ENCODE results near the gene MARF1.

DNA sequence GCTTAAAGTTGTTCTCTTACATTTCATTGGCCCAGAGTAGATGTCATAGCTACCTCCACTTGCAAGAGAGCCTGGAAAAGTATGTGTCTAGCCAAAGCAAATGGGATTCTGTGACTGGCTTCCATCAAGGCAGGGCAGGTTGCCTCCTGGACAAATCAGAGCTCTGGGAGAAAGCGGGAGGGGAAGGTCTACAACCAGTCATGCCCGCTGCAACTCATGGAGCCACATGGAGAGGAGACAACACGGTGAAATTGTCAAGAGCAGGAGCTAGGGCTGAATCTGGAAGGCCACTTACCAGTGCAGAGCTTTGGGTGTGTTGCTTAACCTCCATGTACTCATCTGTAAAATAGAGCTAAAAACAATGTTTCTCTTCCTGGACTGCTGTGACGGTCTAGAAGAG is 83.8 kb downstream of the MARF1 start:
- TF ChIP-seq, protein P1, sequence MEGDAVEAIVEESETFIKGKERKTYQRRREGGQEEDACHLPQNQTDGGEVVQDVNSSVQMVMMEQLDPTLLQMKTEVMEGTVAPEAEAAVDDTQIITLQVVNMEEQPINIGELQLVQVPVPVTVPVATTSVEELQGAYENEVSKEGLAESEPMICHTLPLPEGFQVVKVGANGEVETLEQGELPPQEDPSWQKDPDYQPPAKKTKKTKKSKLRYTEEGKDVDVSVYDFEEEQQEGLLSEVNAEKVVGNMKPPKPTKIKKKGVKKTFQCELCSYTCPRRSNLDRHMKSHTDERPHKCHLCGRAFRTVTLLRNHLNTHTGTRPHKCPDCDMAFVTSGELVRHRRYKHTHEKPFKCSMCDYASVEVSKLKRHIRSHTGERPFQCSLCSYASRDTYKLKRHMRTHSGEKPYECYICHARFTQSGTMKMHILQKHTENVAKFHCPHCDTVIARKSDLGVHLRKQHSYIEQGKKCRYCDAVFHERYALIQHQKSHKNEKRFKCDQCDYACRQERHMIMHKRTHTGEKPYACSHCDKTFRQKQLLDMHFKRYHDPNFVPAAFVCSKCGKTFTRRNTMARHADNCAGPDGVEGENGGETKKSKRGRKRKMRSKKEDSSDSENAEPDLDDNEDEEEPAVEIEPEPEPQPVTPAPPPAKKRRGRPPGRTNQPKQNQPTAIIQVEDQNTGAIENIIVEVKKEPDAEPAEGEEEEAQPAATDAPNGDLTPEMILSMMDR (IDR thresholded peaks at IDR 0.05), result no peak
- TF ChIP-seq POLR2A (IDR thresholded peaks at IDR 0.05), result no peak

All from uterus (tissue), 2 donors.